K562 (cell line): ENCODE data around the gene HAUS7. TPM values are rescaled to one million over a fixed set of nuclear protein-coding genes. Genes with fewer than 3 reads are reported as not detected.

Experiments used
- HDAC1 ChIP-seq, 2 experiments: fragments of 450-650 bp; IDR thresholded peaks; 2 replicates each; pipeline ENCODE4 v1.6.1; 2016 to 2017; ENCODE audit warnings: inconsistent platforms in 1 of 2, mild to moderate bottlenecking in 1 of 2, moderate library complexity in 1 of 2
- TAF7 ChIP-seq: fragments of 450-650 bp; IDR thresholded peaks from 2 replicates; pipeline ENCODE4 v1.6.1; 2016; ENCODE audit warnings: missing genetic modification characterization, missing compliant biosample characterization
- TRIM25 ChIP-seq: fragments of 450-650 bp; IDR thresholded peaks from 2 replicates; pipeline ENCODE4 v1.7.0; 2016; ENCODE audit warnings: borderline replicate concordance
- polyA plus RNA-seq, 8 experiments: library from polyadenylated mRNA; depleted of rRNA in 4 of 8; stranded (reverse) in 5 of 8; unstranded in 3 of 8; fragments of >200 nt; fragmentation: Nextera tagmentation in 2 of 8; fragmentation: Illumina TruSeq in 1 of 8; extraction: Ambion mirVana in 2 of 8; extraction: Trizol in 1 of 8; gene quantifications; 2 replicates each; pipeline versions ENCODE4 v1.2.1 to v1.2.3, GENCODE V29; 2011 to 2014; ENCODE audit warnings: inconsistent platforms in 1 of 8, missing spikeins in 1 of 8
- total RNA-seq, 7 experiments: library from RNA; depleted of rRNA in 6 of 7; stranded (reverse); fragments of >200 nt in 6 of 7; fragmentation: Illumina TruSeq in 2 of 7; extraction: Trizol in 2 of 7; gene quantifications; 2 replicates each; pipeline versions ENCODE4 v1.2.1 to v1.2.3, GENCODE V29; 2011 to 2021; ENCODE audit warnings: low replicate concordance in 1 of 7
- TF ChIP-seq, protein P1 (sequence below), 2 experiments: fragments of 450-650 bp; formaldehyde crosslinking in 1 of 2; IDR thresholded peaks; 2 replicates each; pipeline versions ENCODE4 v1.4.0 to v1.6.1; 2014 to 2020; ENCODE audit warnings: mild to moderate bottlenecking in 2 of 2, borderline replicate concordance in 1 of 2, low read depth in 1 of 2

Gene HAUS7
- total and polyA plus RNA-seq, 9 of the 15 experiments (the other 6 are each of a cell fraction or from before 2014, with no cell fraction given), result 10.0 to 94.9 (median 48.8) TPM

DNA sequence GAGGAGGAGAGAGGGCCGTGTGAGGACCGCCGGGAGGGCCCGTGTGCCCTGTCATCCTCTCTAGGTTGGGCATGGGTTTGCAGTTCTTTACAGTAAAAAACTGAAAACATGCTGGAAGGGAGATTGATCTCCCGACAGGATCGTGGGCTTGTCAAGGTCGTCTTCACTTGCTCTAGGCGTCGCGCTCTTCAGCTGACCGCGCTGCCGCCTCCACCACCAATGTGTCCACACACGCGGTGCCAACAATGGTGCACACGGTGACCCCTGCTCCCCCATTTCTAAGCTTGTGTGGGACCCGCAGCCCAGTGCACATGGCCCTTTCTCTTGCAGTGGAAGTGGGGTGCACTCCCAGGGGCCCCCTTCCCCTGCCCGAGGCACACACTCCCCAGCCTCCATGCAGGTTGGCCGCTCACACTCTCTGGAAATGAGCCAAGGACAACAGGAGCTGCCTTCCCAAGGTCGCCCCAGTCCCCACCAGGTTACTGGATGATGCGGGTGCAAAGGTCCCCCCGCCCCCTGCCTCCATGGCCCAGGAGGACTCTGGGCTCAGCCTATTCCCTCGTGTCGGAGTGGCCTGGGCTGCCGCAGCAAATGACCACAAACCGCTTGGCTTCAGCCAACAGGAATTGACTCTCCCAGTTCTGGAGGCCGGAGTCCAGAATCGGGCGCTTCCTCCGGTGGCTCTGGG is 60.8 kb downstream of the HAUS7 start (continued):
- TF ChIP-seq HDAC1 (IDR thresholded peaks at IDR 0.05) (no peak), TAF7 (tag) (no peak), TRIM25 (no peak)
- TF ChIP-seq, protein P1, sequence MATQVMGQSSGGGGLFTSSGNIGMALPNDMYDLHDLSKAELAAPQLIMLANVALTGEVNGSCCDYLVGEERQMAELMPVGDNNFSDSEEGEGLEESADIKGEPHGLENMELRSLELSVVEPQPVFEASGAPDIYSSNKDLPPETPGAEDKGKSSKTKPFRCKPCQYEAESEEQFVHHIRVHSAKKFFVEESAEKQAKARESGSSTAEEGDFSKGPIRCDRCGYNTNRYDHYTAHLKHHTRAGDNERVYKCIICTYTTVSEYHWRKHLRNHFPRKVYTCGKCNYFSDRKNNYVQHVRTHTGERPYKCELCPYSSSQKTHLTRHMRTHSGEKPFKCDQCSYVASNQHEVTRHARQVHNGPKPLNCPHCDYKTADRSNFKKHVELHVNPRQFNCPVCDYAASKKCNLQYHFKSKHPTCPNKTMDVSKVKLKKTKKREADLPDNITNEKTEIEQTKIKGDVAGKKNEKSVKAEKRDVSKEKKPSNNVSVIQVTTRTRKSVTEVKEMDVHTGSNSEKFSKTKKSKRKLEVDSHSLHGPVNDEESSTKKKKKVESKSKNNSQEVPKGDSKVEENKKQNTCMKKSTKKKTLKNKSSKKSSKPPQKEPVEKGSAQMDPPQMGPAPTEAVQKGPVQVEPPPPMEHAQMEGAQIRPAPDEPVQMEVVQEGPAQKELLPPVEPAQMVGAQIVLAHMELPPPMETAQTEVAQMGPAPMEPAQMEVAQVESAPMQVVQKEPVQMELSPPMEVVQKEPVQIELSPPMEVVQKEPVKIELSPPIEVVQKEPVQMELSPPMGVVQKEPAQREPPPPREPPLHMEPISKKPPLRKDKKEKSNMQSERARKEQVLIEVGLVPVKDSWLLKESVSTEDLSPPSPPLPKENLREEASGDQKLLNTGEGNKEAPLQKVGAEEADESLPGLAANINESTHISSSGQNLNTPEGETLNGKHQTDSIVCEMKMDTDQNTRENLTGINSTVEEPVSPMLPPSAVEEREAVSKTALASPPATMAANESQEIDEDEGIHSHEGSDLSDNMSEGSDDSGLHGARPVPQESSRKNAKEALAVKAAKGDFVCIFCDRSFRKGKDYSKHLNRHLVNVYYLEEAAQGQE (IDR thresholded peaks at IDR 0.05; ENCODE audit: borderline replicate concordance), result no peak
- TF ChIP-seq, protein P1 (CRISPR knock-in tag; IDR thresholded peaks at IDR 0.05; ENCODE audit: low read depth), result no peak
